Measurements from ENCODE around the gene SLC8A1. TPM values are rescaled to one million over a fixed set of nuclear protein-coding genes. Genes with fewer than 3 reads are reported as not detected.

Gene SLC8A1
- total and polyA plus RNA-seq, 2 of the 13 experiments (the other 11 are each of a cell fraction or from before 2014, with no cell fraction given), result not detected

GRCh38 chr2:40474306-40474705 is 22.4 kb upstream of the SLC8A1 start:
- no TSS peak for BruUV-seq (replicated peaks)
- Histone ChIP-seq H3K27ac (ENCODE audit: extremely low read length, insufficient read depth, low read length) (no peak overlapping the region), H3K9me3 (ENCODE audit: low read length) (no peaks in the 10 kb centered on the region), H3K4me1 (ENCODE audit: insufficient read depth, low read length) (peaks cover 6% of the 10 kb centered on the region), H3K4me2 (ENCODE audit: low read depth, low read length) (no peak overlapping the region), H3K27me3 (ENCODE audit: control insufficient read depth in 1 of 2, insufficient read depth in 2 of 2, low read length in 2 of 2) (no peaks in the 10 kb centered on the region), H4K20me1 (ENCODE audit: insufficient read depth, low read length) (no peaks in the 10 kb centered on the region), H3K79me2 (ENCODE audit: insufficient read depth, low read length) (no peaks in the 10 kb centered on the region), H3K4me3 (replicated peaks in 1 of 3; ENCODE audit: insufficient read depth in 1 of 3, low read depth in 2 of 3, low read length in 3 of 3) (no peak overlapping the region), H2AFZ (ENCODE audit: low read length) (no peak overlapping the region), H3K36me3 (replicated peaks in 1 of 2; ENCODE audit: control insufficient read depth in 1 of 2, insufficient read depth in 2 of 2, low read length in 2 of 2) (no peaks in the 10 kb centered on the region), H3K9ac (ENCODE audit: insufficient read depth, low read depth, low read length) (no peak overlapping the region)
- intact Hi-C loops (cut with micrococcal nuclease; ENCODE audit: unreplicated experiment), result no loop called here
- CTCF ChIA-PET (ENCODE audit: low intra/inter-chr PET ratio, low total read pairs), result no interaction called here
- in situ Hi-C loops (cut with HindIII; ENCODE audit: extremely low pct_ligation_motif_present, low pct_unique_long_range_greater_than_20kb), result no loop called here
- 2% methylated on average over 1 of the region's 1 CpG for WGBS (ENCODE audit: low lambda C conversion rate)
- TF ChIP-seq RFX3 (CRISPR knock-in tag; IDR thresholded peaks at IDR 0.05) (no peak), ZZZ3 (CRISPR knock-in tag; IDR thresholded peaks at IDR 0.05; ENCODE audit: borderline replicate concordance) (no peak), ZNF839 (CRISPR knock-in tag; IDR thresholded peaks at IDR 0.05; ENCODE audit: borderline replicate concordance) (no peak), ZNF282 (IDR thresholded peaks at IDR 0.05; ENCODE audit: partially characterized antibody) (no peak), ZFYVE20 (CRISPR knock-in tag; IDR thresholded peaks at IDR 0.05; ENCODE audit: borderline replicate concordance, low read depth) (no peak), SCMH1 (CRISPR knock-in tag; IDR thresholded peaks at IDR 0.05; ENCODE audit: borderline replicate concordance) (no peak), THYN1 (CRISPR knock-in tag; IDR thresholded peaks at IDR 0.05; ENCODE audit: borderline replicate concordance, low read depth) (no peak), POLR2A (IDR thresholded peaks at IDR 0.05; ENCODE audit: insufficient read depth in 1 of 2, low read depth in 2 of 2, low read length in 2 of 2) (no peak), PREB (CRISPR knock-in tag; IDR thresholded peaks at IDR 0.05) (no peak)
- TF ChIP-seq, protein P1, sequence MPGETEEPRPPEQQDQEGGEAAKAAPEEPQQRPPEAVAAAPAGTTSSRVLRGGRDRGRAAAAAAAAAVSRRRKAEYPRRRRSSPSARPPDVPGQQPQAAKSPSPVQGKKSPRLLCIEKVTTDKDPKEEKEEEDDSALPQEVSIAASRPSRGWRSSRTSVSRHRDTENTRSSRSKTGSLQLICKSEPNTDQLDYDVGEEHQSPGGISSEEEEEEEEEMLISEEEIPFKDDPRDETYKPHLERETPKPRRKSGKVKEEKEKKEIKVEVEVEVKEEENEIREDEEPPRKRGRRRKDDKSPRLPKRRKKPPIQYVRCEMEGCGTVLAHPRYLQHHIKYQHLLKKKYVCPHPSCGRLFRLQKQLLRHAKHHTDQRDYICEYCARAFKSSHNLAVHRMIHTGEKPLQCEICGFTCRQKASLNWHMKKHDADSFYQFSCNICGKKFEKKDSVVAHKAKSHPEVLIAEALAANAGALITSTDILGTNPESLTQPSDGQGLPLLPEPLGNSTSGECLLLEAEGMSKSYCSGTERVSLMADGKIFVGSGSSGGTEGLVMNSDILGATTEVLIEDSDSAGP (CRISPR knock-in tag; IDR thresholded peaks at IDR 0.05; ENCODE audit: borderline replicate concordance), result no peak
- TF ChIP-seq, protein P2, sequence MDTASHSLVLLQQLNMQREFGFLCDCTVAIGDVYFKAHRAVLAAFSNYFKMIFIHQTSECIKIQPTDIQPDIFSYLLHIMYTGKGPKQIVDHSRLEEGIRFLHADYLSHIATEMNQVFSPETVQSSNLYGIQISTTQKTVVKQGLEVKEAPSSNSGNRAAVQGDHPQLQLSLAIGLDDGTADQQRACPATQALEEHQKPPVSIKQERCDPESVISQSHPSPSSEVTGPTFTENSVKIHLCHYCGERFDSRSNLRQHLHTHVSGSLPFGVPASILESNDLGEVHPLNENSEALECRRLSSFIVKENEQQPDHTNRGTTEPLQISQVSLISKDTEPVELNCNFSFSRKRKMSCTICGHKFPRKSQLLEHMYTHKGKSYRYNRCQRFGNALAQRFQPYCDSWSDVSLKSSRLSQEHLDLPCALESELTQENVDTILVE (CRISPR knock-in tag; IDR thresholded peaks at IDR 0.05), result no peak
- POLR2A ChIA-PET, result no interaction called here
- no peak for ATAC-seq
- no peak for DNase-seq (ENCODE audit: low spot score)
- FAIRE-seq, result no peak
